Measurements from ENCODE around the gene USP17L27.
"Not testable (repeated sequence)": the region's sequence is repeated elsewhere in the genome, so short reads cannot be mapped to it uniquely, and the experiment has no call there.

The USP17L27 gene, protein sequence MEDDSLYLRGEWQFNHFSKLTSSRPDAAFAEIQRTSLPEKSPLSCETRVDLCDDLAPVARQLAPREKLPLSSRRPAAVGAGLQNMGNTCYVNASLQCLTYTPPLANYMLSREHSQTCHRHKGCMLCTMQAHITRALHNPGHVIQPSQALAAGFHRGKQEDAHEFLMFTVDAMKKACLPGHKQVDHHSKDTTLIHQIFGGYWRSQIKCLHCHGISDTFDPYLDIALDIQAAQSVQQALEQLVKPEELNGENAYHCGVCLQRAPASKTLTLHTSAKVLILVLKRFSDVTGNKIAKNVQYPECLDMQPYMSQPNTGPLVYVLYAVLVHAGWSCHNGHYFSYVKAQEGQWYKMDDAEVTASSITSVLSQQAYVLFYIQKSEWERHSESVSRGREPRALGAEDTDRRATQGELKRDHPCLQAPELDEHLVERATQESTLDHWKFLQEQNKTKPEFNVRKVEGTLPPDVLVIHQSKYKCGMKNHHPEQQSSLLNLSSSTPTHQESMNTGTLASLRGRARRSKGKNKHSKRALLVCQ

DNA sequence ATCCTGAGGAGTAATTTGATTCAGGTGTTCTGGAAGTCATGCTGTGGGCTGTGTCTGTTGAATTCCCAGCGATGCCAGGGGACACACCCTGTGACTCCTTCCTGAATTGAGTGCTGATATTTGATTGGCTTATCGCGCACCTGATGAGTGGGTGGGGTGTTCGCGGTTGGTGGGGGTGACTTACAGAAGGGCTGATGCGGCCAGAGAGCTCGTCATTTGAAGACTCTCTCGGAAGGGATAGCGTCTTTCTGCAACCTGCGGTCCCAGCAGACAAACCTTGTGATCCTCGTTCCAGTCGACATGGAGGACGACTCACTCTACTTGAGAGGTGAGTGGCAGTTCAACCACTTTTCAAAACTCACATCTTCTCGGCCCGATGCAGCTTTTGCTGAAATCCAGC is at the start of gene USP17L27:
Gene USP17L27 (plus strand): TSS at position 301 of the 400 bp plus-strand sequence. CDS start 0 bp downstream, at position 301.
- not testable (repeated sequence) for DNase-seq

DNA sequence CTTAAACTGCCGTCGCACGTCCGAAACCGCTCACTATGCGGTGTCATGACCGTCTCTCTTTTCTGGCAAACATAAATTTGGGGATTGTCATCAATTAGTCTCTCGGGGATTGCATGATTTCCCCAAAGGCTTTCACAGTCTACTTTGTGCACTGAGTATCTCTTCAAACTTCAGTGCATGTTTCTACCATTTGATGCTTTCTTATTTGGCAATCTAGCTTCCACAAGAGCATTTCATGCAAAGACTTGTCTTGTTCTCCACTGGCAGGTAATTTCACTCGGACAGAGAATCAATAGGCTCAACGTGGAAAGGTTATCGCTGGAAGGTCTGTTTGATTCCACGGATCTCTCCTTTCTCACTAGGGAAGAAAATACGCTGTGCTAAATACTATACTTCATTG is 19.8 kb upstream of the USP17L27 start:
- not testable (repeated sequence) for DNase-seq

DNA sequence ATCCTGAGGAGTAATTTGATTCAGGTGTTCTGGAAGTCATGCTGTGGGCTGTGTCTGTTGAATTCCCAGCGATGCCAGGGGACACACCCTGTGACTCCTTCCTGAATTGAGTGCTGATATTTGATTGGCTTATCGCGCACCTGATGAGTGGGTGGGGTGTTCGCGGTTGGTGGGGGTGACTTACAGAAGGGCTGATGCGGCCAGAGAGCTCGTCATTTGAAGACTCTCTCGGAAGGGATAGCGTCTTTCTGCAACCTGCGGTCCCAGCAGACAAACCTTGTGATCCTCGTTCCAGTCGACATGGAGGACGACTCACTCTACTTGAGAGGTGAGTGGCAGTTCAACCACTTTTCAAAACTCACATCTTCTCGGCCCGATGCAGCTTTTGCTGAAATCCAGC is 19.1 kb upstream of the USP17L27 start, which contains the start of gene USP17L24:
Gene USP17L24 (plus strand): TSS at position 301 of the 400 bp plus-strand sequence. CDS start 0 bp downstream, at position 301.
- not testable (repeated sequence) for DNase-seq

DNA sequence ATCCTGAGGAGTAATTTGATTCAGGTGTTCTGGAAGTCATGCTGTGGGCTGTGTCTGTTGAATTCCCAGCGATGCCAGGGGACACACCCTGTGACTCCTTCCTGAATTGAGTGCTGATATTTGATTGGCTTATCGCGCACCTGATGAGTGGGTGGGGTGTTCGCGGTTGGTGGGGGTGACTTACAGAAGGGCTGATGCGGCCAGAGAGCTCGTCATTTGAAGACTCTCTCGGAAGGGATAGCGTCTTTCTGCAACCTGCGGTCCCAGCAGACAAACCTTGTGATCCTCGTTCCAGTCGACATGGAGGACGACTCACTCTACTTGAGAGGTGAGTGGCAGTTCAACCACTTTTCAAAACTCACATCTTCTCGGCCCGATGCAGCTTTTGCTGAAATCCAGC is 14.3 kb upstream of the USP17L27 start, which contains the start of gene USP17L25:
Gene USP17L25 (plus strand): TSS at position 301 of the 400 bp plus-strand sequence. CDS start 0 bp downstream, at position 301.
- not testable (repeated sequence) for DNase-seq

DNA sequence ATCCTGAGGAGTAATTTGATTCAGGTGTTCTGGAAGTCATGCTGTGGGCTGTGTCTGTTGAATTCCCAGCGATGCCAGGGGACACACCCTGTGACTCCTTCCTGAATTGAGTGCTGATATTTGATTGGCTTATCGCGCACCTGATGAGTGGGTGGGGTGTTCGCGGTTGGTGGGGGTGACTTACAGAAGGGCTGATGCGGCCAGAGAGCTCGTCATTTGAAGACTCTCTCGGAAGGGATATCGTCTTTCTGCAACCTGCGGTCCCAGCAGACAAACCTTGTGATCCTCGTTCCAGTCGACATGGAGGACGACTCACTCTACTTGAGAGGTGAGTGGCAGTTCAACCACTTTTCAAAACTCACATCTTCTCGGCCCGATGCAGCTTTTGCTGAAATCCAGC is 9.6 kb upstream of the USP17L27 start, which contains the start of gene USP17L26:
Gene USP17L26 (plus strand): TSS at position 301 of the 400 bp plus-strand sequence. CDS start 0 bp downstream, at position 301.
- not testable (repeated sequence) for DNase-seq

DNA sequence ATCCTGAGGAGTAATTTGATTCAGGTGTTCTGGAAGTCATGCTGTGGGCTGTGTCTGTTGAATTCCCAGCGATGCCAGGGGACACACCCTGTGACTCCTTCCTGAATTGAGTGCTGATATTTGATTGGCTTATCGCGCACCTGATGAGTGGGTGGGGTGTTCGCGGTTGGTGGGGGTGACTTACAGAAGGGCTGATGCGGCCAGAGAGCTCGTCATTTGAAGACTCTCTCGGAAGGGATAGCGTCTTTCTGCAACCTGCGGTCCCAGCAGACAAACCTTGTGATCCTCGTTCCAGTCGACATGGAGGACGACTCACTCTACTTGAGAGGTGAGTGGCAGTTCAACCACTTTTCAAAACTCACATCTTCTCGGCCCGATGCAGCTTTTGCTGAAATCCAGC is 4.8 kb upstream of the USP17L27 start, which contains the start of gene USP17L5:
Gene USP17L5 (plus strand): TSS at position 301 of the 400 bp plus-strand sequence. CDS start 0 bp downstream, at position 301.
- DNase-seq: not testable (repeated sequence)

DNA sequence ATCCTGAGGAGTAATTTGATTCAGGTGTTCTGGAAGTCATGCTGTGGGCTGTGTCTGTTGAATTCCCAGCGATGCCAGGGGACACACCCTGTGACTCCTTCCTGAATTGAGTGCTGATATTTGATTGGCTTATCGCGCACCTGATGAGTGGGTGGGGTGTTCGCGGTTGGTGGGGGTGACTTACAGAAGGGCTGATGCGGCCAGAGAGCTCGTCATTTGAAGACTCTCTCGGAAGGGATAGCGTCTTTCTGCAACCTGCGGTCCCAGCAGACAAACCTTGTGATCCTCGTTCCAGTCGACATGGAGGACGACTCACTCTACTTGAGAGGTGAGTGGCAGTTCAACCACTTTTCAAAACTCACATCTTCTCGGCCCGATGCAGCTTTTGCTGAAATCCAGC is 4.6 kb downstream of the USP17L27 start, which contains the start of gene USP17L28:
Gene USP17L28 (plus strand): TSS at position 301 of the 400 bp plus-strand sequence. CDS start 0 bp downstream, at position 301.
- not testable (repeated sequence) for DNase-seq

DNA sequence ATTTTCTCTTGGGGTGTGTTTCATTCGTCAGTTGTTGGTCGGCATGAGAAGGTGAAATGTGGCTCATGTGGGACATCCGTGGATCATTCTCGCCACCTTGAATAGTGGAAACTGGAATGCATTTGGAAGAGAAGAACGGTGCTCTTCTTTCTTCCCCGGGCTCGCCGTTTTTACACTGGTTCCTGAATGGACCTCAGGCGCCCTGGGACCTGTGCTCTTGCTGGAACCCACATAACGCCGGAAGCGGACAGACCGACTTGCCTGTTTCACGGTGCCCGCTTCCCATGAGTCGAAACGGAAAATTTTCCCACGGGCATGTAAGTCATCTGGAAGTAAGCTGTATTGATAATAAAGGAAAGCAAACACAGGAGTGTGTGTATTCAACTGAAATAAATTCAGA is 6.9 kb downstream of the USP17L27 start:
- not testable (repeated sequence) for DNase-seq

DNA sequence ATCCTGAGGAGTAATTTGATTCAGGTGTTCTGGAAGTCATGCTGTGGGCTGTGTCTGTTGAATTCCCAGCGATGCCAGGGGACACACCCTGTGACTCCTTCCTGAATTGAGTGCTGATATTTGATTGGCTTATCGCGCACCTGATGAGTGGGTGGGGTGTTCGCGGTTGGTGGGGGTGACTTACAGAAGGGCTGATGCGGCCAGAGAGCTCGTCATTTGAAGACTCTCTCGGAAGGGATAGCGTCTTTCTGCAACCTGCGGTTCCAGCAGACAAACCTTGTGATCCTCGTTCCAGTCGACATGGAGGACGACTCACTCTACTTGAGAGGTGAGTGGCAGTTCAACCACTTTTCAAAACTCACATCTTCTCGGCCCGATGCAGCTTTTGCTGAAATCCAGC is 9.4 kb downstream of the USP17L27 start, which contains the start of gene USP17L29:
Gene USP17L29 (plus strand): TSS at position 301 of the 400 bp plus-strand sequence. CDS start 0 bp downstream, at position 301.
- not testable (repeated sequence) for DNase-seq

DNA sequence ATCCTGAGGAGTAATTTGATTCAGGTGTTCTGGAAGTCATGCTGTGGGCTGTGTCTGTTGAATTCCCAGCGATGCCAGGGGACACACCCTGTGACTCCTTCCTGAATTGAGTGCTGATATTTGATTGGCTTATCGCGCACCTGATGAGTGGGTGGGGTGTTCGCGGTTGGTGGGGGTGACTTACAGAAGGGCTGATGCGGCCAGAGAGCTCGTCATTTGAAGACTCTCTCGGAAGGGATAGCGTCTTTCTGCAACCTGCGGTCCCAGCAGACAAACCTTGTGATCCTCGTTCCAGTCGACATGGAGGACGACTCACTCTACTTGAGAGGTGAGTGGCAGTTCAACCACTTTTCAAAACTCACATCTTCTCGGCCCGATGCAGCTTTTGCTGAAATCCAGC is 18.9 kb downstream of the USP17L27 start, which contains the start of gene USP17L30:
Gene USP17L30 (plus strand): TSS at position 301 of the 400 bp plus-strand sequence. CDS start 0 bp downstream, at position 301.
- DNase-seq: not testable (repeated sequence)

DNA sequence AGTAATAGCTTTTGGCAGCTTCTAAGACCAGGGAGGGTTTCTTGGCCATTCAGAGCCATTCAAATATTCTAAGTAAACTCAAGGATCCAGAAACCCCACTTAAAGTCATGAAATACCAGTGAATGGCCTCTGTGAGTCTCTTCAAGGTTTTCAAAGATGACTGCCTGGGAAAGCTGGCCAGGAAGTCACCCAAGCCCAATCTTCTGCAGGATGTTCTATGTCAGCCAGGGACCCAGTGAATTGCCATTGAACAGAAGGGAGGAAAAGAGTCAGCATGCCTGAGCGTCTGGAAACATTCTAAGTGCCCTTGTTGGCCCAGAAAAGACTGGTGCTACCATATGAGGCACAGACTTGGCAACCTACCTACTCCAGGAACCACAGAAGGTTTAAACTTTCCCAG is 35.9 kb downstream of the USP17L27 start:
- DNase-seq: not testable (repeated sequence)

DNA sequence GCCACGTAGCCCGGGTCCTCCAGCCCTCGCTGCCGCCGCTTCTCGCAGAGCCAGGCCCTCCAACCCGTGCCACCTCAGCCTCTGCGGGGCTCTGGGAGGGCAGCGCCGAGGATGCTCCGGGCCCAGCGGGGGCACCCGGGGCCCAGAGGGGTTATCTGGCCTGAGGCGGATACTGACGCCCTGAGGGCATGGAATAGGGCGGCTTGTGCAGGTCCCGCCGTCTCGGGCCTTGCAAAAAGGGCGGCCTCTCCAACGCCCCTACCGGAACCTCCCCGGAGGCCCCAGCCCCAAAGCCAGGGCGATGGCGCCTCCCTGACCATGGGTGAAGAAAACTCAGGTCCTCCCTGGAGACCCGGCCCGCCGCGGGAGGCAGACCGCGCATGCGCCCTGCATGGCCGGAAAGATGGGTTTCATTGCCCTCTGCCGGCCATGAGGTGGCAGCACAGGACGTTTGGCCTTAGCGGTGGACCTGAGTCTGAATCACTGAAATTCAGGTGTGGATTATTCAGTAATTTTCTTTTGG is 37.1 kb downstream of the USP17L27 start:
- peak; percentile 1 for DNase-seq

DNA sequence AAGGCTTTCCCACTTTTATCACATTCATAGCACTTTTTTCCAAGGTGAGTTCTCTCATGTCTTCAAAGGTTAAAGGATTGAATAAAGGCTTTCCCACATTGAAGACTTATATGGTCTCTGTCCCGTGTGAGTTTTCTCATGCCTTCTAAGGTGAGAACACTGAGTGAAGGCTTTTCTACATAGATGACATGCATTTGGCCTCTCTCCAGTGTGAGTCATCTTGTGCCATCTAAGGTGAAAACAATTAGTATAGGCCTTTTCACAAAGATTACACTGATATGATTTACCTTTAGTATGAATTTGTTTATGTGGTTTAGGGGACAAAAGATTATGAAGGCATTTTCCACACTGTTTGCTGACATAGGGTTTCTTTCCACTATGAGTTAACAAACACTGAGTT is 40.2 kb downstream of the USP17L27 start:
- DNase-seq: no peak

DNA sequence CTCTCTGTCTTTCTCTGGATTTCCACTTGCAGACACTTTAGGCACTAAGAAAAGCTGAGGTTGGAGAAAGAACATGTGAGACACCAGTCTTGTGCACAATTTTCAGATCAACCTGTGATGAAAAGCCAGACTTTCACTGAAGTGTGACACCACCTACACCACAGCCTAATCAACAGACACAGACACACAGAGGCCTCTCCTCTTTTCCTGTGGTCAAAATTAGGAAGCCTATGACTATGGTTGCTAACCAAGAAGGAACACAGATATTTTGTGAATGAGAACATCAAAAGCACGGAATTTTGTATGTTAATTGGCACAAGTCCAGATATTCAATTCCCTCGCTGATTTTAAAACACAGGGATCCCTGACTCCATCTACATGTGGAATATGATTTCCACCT is 45.1 kb downstream of the USP17L27 start:
- DNase-seq: not testable (repeated sequence)
